ENCODE results near the gene CDX1.

CDX1 gene

GRCh38 chr5:150184990-150185912 lies 18.7 kb downstream of the CDX1 start:
- Histone ChIP-seq H3K4me3 (ENCODE audit: low read depth, low read length) (no peak overlapping the region), H3K27me3 (ENCODE audit: insufficient read depth, low read depth, severe bottlenecking) (no peaks in the 10 kb centered on the region), H3K27ac (no peak overlapping the region), H3K36me3 (no peaks in the 10 kb centered on the region), H3K9me3 (ENCODE audit: severe bottlenecking) (no peaks in the 10 kb centered on the region)
- no peak for DNase-seq
- no peak for TF ChIP-seq CTCF (IDR thresholded peaks at IDR 0.05; ENCODE audit: low read depth, low read length)

- no peak for DNase-seq
- Histone ChIP-seq H3K4me3 (ENCODE audit: low read depth, low read length) (no peak overlapping the region), H3K27ac (no peak overlapping the region), H3K36me3 (no peaks in the 10 kb centered on the region), H3K27me3 (ENCODE audit: insufficient read depth, low read depth, severe bottlenecking) (no peaks in the 10 kb centered on the region), H3K9me3 (ENCODE audit: severe bottlenecking) (no peaks in the 10 kb centered on the region)
- no peak for TF ChIP-seq CTCF (IDR thresholded peaks at IDR 0.05; ENCODE audit: low read depth, low read length)
Measured at GRCh38 chr5:150186137-150186536, 19.6 kb downstream of the CDX1 start.

GRCh38 chr5:150186897-150187296 lies 20.3 kb downstream of the CDX1 start:
- Histone ChIP-seq H3K27me3 (ENCODE audit: insufficient read depth, low read depth, severe bottlenecking) (no peaks in the 10 kb centered on the region), H3K9me3 (ENCODE audit: severe bottlenecking) (no peaks in the 10 kb centered on the region), H3K4me3 (ENCODE audit: low read depth, low read length) (no peak overlapping the region), H3K27ac (no peak overlapping the region), H3K36me3 (no peaks in the 10 kb centered on the region)
- DNase-seq = no peak
- no peak for TF ChIP-seq CTCF (IDR thresholded peaks at IDR 0.05; ENCODE audit: low read depth, low read length)

GRCh38 chr5:150188146-150188842 lies 21.7 kb downstream of the CDX1 start:
- Histone ChIP-seq H3K36me3 (no peaks in the 10 kb centered on the region), H3K27me3 (ENCODE audit: insufficient read depth, low read depth, severe bottlenecking) (no peaks in the 10 kb centered on the region), H3K27ac (no peak overlapping the region), H3K4me3 (ENCODE audit: low read depth, low read length) (no peak overlapping the region), H3K9me3 (ENCODE audit: severe bottlenecking) (no peaks in the 10 kb centered on the region)
- no peak for DNase-seq
- TF ChIP-seq CTCF (IDR thresholded peaks at IDR 0.05; ENCODE audit: low read depth, low read length) = no peak

- H3K27me3 ChIP-seq (ENCODE audit: insufficient read depth, low read depth, severe bottlenecking) = no peaks in the 10 kb centered on the region
- no peak overlapping the region for H3K4me3 ChIP-seq (ENCODE audit: low read depth, low read length)
- TF ChIP-seq CTCF (IDR thresholded peaks at IDR 0.05; ENCODE audit: low read depth, low read length) = no peak
- H3K9me3 ChIP-seq (ENCODE audit: severe bottlenecking) = no peaks in the 10 kb centered on the region
- no peaks in the 10 kb centered on the region for H3K36me3 ChIP-seq
- no peak overlapping the region for H3K27ac ChIP-seq
- no peak for DNase-seq
Measured at GRCh38 chr5:150189326-150189725, 22.7 kb downstream of the CDX1 start.

Measured in WERI-Rb-1 (cell line).